Activated CD4-positive, alpha-beta memory T cell treated with anti-CD3 and anti-CD28 coated beads, Interleukin-2, amount 10 ng/mL, durations not matched to agents 7 days and 5 days (primary cell): ENCODE data around the gene PAQR5. TPM values are rescaled to one million over a fixed set of nuclear protein-coding genes. Genes with fewer than 3 reads are reported as not detected.
A peak's percentile ranks its signal among the peaks of the same experiment; 100 is the strongest.

Source experiments
- CTCF ChIA-PET: fragments of 350-600 bp; sonication (Branson Sonifier 250); formaldehyde crosslinking; loops from one replicate; lab custom pipeline; 2021; ENCODE audit warnings: antibody characterized with exemption, inconsistent platforms; lab: Charles Lee
- POLR2A ChIA-PET: fragments of 350-600 bp; sonication (Branson Sonifier 250); formaldehyde crosslinking; loops from one replicate; lab custom pipeline; 2021; ENCODE audit warnings: antibody characterized with exemption; lab: Charles Lee
- DNase-seq: peaks from one replicate; pipeline ENCODE4 v3.0.0-alpha.2; 2020
- H3K27ac Mint-ChIP-seq: one replicate; pipeline ENCODE4 v1.8.0; 2021; ENCODE audit warnings: mild to moderate bottlenecking, mixed read lengths
- H3K27me3 Mint-ChIP-seq: one replicate; pipeline ENCODE4 v1.8.0; 2021; ENCODE audit warnings: mixed read lengths
- H3K36me3 Mint-ChIP-seq: one replicate; pipeline ENCODE4 v1.8.0; 2021; ENCODE audit warnings: low read depth, mixed read lengths
- H3K4me1 Mint-ChIP-seq: one replicate; pipeline ENCODE4 v1.8.0; 2021; ENCODE audit warnings: mixed read lengths
- H3K4me3 Mint-ChIP-seq: one replicate; pipeline ENCODE4 v1.8.0; 2021; ENCODE audit warnings: mild to moderate bottlenecking, mixed read lengths
- H3K9me3 Mint-ChIP-seq: one replicate; pipeline ENCODE4 v1.8.0; 2021; ENCODE audit warnings: mixed read lengths
- total RNA-seq, 2 experiments: library from RNA; stranded (reverse); gene quantifications; one replicate each; pipeline ENCODE4 v1.2.3, GENCODE V29; 2021

Gene PAQR5
- total RNA-seq, 2 experiments from 2014 or later: not detected

DNA sequence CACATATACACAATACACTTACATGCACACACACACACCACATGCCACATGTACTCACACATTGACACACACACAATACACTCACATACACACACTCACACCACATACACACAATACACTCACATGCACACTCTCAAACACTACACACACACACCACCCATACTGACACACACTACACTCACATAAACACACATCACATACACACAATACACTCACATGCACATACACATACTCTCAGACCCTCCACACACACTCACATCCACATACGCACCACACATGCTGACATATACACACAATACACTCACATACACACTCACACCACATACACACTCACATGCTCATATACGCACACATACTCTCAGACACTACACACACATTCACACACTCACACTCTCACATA is 87.1 kb downstream of the PAQR5 start:
- CTCF ChIA-PET: no interaction called here

GRCh38 chr15:69386284-69386683 is 87.6 kb downstream of the PAQR5 start:
- DNase-seq: no peak
- H3K4me3 Mint-ChIP-seq: no peak overlapping the region
- no peaks in the 10 kb centered on the region for H3K9me3 Mint-ChIP-seq
- ChIA-PET POLR2A (no interaction called here), CTCF (no interaction called here)
- H3K27me3 Mint-ChIP-seq: peaks cover under 1% of the 10 kb centered on the region
- no peaks in the 10 kb centered on the region for H3K4me1 Mint-ChIP-seq
- no peaks in the 10 kb centered on the region for H3K36me3 Mint-ChIP-seq
- H3K27ac Mint-ChIP-seq: no peak overlapping the region

More for the DNA sequence above, 87.1 kb downstream of the PAQR5 start:
- no peak overlapping the region for H3K4me3 Mint-ChIP-seq
- POLR2A ChIA-PET: no interaction called here
- H3K27ac Mint-ChIP-seq: no peak overlapping the region
- DNase-seq: no peak
- no peaks in the 10 kb centered on the region for H3K4me1 Mint-ChIP-seq
- H3K27me3 Mint-ChIP-seq: no peaks in the 10 kb centered on the region
- no peaks in the 10 kb centered on the region for H3K9me3 Mint-ChIP-seq
- H3K36me3 Mint-ChIP-seq: no peaks in the 10 kb centered on the region

DNA sequence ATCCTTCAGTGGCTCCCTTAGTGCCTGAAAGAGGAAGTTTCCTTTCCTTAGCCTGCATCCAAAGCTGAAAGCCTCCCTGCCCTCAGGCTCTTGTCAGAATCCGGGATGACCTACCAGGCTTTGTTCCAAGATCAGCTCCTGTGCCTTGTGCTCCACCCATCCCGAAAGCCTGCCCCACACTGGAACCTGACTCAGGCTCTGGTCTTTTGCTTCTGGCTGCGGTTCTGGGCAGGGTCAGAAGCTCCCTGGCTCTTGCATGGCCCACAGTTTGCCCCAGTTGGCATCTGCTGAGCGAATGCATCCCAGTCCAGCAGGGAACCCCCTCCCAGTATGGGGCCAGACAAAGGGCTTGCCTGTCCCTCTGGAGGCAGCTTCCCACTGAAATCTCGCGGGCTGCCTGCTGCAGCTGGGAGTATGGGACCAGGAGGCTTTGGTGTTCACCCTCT is 89.6 kb downstream of the PAQR5 start:
- ChIA-PET CTCF (no interaction called here), POLR2A (no interaction called here)
- Mint-ChIP-seq H3K4me3 (no peak overlapping the region), H3K4me1 (no peaks in the 10 kb centered on the region), H3K27ac (no peak overlapping the region), H3K36me3 (no peaks in the 10 kb centered on the region), H3K9me3 (no peaks in the 10 kb centered on the region), H3K27me3 (peaks cover 6% of the 10 kb centered on the region)
- no peak for DNase-seq

DNA sequence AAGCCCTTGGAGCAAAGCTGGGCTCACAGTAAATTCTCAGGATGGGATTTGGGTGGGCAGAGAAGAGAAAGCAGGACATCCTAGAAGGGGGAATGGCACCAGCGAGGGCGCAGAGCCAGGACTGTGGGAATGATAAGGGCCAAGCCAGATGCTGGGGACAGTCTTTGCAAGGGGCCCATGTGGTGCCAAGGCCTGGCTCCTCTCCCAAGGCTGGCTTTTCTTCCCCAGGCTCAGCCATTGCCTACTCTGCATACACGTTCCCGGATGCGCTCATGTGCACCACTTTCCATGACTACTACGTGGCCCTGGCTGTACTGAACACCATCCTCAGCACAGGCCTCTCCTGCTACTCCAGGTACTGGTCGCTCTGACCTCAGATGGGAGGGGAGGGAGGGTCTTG is 90.7 kb downstream of the PAQR5 start:
- ChIA-PET CTCF (no interaction called here), POLR2A (no interaction called here)
- peaks cover 3% of the 10 kb centered on the region for H3K4me1 Mint-ChIP-seq
- H3K9me3 Mint-ChIP-seq: no peaks in the 10 kb centered on the region
- no peak overlapping the region for H3K27ac Mint-ChIP-seq
- no peak for DNase-seq
- no peaks in the 10 kb centered on the region for H3K36me3 Mint-ChIP-seq
- H3K27me3 Mint-ChIP-seq: peaks cover 10% of the 10 kb centered on the region
- H3K4me3 Mint-ChIP-seq: no peak overlapping the region

DNA sequence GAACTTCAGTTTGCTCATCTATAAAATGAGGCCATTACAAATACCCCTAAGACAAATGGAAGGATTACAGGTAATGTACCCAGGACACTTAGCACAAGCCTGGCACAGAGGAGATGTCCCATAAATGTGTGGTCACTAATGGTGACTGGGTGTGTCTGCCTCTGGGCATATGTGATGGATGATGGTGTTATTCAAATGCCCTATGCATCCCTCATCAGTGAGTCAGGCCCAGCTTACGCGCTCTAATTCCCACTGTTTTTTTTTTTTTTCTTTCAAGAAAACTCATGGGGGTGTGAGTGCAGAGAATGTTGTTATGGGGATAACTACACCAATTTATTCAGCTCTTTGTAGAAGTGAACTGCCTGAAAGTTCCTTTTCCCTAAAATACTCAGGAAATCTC is 91.9 kb downstream of the PAQR5 start:
- peaks cover 10% of the 10 kb centered on the region for H3K27me3 Mint-ChIP-seq
- no peak overlapping the region for H3K27ac Mint-ChIP-seq
- no peak for DNase-seq
- ChIA-PET POLR2A (no interaction called here), CTCF (no interaction called here)
- no peaks in the 10 kb centered on the region for H3K9me3 Mint-ChIP-seq
- no peaks in the 10 kb centered on the region for H3K36me3 Mint-ChIP-seq
- no peak overlapping the region for H3K4me3 Mint-ChIP-seq
- peaks cover 4% of the 10 kb centered on the region for H3K4me1 Mint-ChIP-seq

GRCh38 chr15:69391046-69391757 is 92.5 kb downstream of the PAQR5 start:
- Mint-ChIP-seq H3K36me3 (no peaks in the 10 kb centered on the region), H3K9me3 (no peaks in the 10 kb centered on the region), H3K4me3 (no peak overlapping the region), H3K27me3 (peaks cover 12% of the 10 kb centered on the region), H3K4me1 (peaks cover 4% of the 10 kb centered on the region), H3K27ac (no peak overlapping the region)
- DNase-seq: no peak
- ChIA-PET POLR2A (no interaction called here), CTCF (no interaction called here)

- Mint-ChIP-seq H3K9me3 (no peaks in the 10 kb centered on the region), H3K27me3 (peaks cover 12% of the 10 kb centered on the region), H3K4me1 (peaks cover 4% of the 10 kb centered on the region), H3K27ac (no peak overlapping the region), H3K4me3 (no peak overlapping the region), H3K36me3 (no peaks in the 10 kb centered on the region)
- ChIA-PET CTCF (no interaction called here), POLR2A (interaction anchor here (2.0 kb wide), 1 partner anchor 60 kb away, joined by 6 read pairs; the partner anchor contains the start of gene RPLP1)
- no peak for DNase-seq
Measured at GRCh38 chr15:69392352-69392751, 93.6 kb downstream of the PAQR5 start.

- Mint-ChIP-seq H3K4me1 (peaks cover 4% of the 10 kb centered on the region), H3K9me3 (no peaks in the 10 kb centered on the region), H3K4me3 (no peak overlapping the region), H3K27ac (no peak overlapping the region), H3K27me3 (peaks cover 12% of the 10 kb centered on the region), H3K36me3 (no peaks in the 10 kb centered on the region)
- ChIA-PET POLR2A (interaction anchor here (2.0 kb wide), 1 partner anchor 58 kb away, joined by 6 read pairs; the partner anchor contains the start of gene RPLP1), CTCF (interaction anchor here (0.7 to 3.5 kb wide), 12 partner anchors 11 to 1722 kb away, joined by 3 to 22 read pairs (median 4); no protein-coding TSS in a partner anchor)
- DNase-seq: no peak
Measured at GRCh38 chr15:69393831-69394491, 95.2 kb downstream of the PAQR5 start.

DNA sequence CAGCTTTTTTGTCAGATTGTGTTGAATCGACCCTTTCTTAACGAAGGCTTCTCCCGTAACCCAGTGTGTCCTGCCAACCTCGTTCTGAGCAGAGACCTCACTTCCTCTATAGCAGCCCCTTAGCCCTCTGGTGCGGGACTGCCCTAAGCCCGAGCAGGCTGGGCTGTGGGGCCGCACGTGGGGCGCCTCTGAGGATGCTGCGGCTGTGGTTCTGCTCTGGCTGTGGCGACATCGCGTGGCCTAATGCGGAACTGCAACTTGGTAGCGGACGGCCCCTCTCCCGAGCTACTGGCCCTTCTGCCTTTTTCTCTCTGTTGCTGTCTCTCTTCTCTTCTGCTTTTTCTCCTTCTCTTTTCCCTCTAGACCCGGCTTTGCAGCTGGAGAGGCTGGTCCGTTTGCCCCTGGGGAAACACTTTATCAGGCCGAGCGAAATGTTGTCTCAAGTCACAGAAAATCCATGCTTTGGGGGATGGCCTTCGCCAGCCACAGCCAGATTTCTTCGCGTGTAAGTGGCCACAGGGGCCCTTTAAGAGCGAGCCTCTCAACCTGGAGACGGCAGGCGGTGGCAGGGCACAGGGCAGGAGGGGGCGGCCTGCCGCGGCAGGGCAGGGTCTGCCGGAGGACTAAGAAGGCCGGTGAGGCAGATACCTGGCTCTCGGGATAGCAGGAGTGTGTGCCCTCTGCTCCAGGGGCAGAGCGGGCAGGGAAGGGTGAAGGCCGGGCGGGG is 96.0 kb downstream of the PAQR5 start:
- peak; percentile 80 for DNase-seq
- no peak overlapping the region for H3K4me3 Mint-ChIP-seq
- H3K27ac Mint-ChIP-seq: no peak overlapping the region
- no peaks in the 10 kb centered on the region for H3K36me3 Mint-ChIP-seq
- ChIA-PET POLR2A (interaction anchor here (2.0 kb wide), 1 partner anchor 58 kb away, joined by 6 read pairs; the partner anchor contains the start of gene RPLP1), CTCF (interaction anchor here (0.7 to 3.5 kb wide), 15 partner anchors 10 to 1721 kb away, joined by 3 to 22 read pairs (median 4); no protein-coding TSS in a partner anchor)
- peaks cover 4% of the 10 kb centered on the region for H3K4me1 Mint-ChIP-seq
- peaks cover 12% of the 10 kb centered on the region for H3K27me3 Mint-ChIP-seq
- H3K9me3 Mint-ChIP-seq: no peaks in the 10 kb centered on the region

- POLR2A ChIA-PET: no interaction called here
- CTCF ChIA-PET: interaction anchor here (0.9 to 3.5 kb wide), 9 partner anchors 9 to 340 kb away, joined by 3 to 22 read pairs (median 4); no protein-coding TSS in a partner anchor
- no peaks in the 10 kb centered on the region for H3K36me3 Mint-ChIP-seq
- H3K27me3 Mint-ChIP-seq: peaks cover 13% of the 10 kb centered on the region
- peaks cover 4% of the 10 kb centered on the region for H3K4me1 Mint-ChIP-seq
- no peaks in the 10 kb centered on the region for H3K9me3 Mint-ChIP-seq
- DNase-seq: no peak
- no peak overlapping the region for H3K27ac Mint-ChIP-seq
- no peak overlapping the region for H3K4me3 Mint-ChIP-seq
Measured at GRCh38 chr15:69395460-69395859, 96.7 kb downstream of the PAQR5 start.

- CTCF ChIA-PET: interaction anchor here (0.9 to 3.5 kb wide), 5 partner anchors 9 to 340 kb away, joined by 3 to 22 read pairs (median 7); no protein-coding TSS in a partner anchor
- DNase-seq: no peak
- H3K9me3 Mint-ChIP-seq: no peaks in the 10 kb centered on the region
- POLR2A ChIA-PET: no interaction called here
- peaks cover 4% of the 10 kb centered on the region for H3K4me1 Mint-ChIP-seq
- peaks cover 14% of the 10 kb centered on the region for H3K27me3 Mint-ChIP-seq
- no peak overlapping the region for H3K27ac Mint-ChIP-seq
- H3K36me3 Mint-ChIP-seq: no peaks in the 10 kb centered on the region
- H3K4me3 Mint-ChIP-seq: no peak overlapping the region
Measured at GRCh38 chr15:69395991-69396390, 97.3 kb downstream of the PAQR5 start.

DNA sequence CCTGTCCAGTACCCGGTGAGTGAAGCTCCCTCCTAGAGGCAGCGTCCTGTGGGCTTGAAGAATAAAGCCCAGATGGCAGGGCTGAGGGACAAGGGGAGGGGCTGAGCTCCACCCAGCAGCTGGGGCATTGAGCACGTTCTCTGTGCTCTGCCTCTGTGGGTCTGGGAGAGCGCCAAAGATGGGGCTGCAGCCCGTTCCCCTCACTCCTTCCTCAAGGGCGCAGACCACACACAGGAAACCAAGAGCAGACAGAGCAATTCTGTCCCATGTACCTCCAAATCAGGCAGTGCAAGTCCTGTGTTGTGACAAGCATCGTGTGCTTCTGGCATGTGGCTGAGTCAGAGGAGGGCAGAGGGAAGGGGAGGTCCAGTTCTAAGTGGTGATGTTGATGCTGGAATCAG is 99.8 kb downstream of the PAQR5 start:
- DNase-seq: no peak
- H3K4me1 Mint-ChIP-seq: peaks cover 4% of the 10 kb centered on the region
- no peak overlapping the region for H3K4me3 Mint-ChIP-seq
- ChIA-PET CTCF (no interaction called here), POLR2A (no interaction called here)
- H3K36me3 Mint-ChIP-seq: no peaks in the 10 kb centered on the region
- peaks cover 10% of the 10 kb centered on the region for H3K27me3 Mint-ChIP-seq
- H3K27ac Mint-ChIP-seq: no peak overlapping the region
- H3K9me3 Mint-ChIP-seq: no peaks in the 10 kb centered on the region

GRCh38 chr15:69400850-69401249 is 102.1 kb downstream of the PAQR5 start:
- Mint-ChIP-seq H3K4me1 (no peaks in the 10 kb centered on the region), H3K27me3 (peaks cover 17% of the 10 kb centered on the region), H3K27ac (no peak overlapping the region), H3K4me3 (no peak overlapping the region), H3K9me3 (no peaks in the 10 kb centered on the region), H3K36me3 (no peaks in the 10 kb centered on the region)
- ChIA-PET CTCF (no interaction called here), POLR2A (no interaction called here)
- DNase-seq: no peak
